ENCODE data around the gene TOPORS.

The TOPORS gene

DNA sequence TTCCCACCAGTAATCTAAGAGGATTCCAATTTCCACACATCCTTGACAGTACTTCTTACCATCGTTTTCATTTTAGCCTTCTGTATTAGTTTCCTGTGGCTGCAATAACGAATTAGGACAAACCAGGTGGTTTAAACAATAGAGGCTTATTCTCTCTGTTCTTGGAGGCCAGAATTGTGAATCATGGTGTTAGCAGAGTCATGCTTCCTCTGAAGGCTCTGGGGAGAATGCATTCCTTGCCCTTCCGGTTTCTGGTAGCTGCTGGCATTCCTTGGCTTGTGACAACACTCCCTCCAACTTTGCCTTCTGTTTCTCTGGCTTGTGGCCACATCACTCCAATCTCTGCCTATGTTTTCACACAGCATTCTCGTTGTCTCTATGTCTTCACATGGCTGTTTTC is 49.9 kb downstream of the TOPORS start:
- DNase-seq (ENCODE audit: low read depth) = no peak

DNA sequence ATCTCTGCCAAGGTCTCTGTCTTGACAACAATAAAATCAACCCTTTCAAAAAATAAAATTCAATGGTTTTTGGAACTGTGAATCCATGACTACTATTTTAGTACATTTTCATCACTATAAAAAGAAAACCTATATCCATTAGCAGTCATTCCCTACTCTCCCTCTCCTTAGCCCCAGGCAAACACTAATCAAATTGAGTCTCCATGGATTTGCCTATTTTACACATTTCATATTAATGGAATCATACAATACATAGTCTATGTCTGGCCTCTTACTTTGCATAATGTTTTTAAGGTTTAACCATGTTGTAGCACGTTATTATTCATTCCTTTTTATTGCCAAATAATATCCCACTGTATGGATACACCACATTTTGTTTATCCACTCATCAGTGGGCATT is 50.5 kb downstream of the TOPORS start:
- DNase-seq (ENCODE audit: low read depth) = no peak

- DNase-seq (ENCODE audit: low read depth) = no peak
Observed at GRCh38 chr9:32500768-32501167, 51.6 kb downstream of the TOPORS start.

- no peak for DNase-seq (ENCODE audit: low read depth)
Observed at GRCh38 chr9:32497921-32498320, 54.5 kb downstream of the TOPORS start.

DNA sequence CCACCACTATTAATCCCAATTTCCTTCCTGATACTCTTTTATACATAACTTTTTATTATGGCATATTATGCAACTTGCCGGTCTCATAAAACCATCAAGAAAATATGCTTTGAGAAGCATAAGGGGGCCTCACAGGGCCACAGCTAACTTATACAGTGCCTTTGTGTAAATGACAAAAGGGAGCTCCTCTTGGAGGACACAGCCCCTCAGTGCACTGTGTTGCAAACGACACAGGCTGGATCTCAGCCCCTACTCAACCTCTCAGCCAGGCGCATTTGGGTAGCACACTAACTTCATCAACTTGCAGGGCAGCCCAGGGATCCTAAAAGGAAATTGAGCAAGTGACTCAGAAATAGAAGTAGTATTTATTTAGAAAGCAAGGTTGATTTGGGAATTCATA is 61.8 kb downstream of the TOPORS start:
- DNase-seq (ENCODE audit: low read depth) = no peak
